IPS DF 19.7 (cell line): ENCODE measurements around the gene VWC2L.

ENCODE experiments used
- DNase-seq: peaks from one replicate; pipeline ENCODE4 v3.0.0-alpha.2; 2013; ENCODE audit warnings: low read depth, low spot score

The VWC2L gene

DNA sequence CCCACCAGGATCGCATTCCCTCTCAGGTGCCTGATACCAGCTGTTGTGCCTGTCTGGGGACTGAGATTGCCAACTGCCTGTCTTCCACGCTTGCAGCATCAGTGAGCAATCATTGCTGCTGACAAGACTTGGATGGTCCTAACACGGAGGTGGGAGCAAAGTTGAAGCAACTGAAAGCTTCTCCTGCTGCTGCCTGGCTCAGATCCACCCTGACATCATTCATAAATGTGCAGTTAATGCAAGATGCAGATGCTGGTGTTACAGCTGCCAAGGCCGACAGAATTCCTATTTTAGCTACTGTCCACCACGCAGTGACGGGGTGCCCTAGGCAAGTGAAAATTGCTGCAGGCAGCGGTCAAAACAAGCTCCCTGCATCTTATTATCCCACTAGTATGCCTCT is 131.4 kb downstream of the VWC2L start:
- no peak for DNase-seq

DNA sequence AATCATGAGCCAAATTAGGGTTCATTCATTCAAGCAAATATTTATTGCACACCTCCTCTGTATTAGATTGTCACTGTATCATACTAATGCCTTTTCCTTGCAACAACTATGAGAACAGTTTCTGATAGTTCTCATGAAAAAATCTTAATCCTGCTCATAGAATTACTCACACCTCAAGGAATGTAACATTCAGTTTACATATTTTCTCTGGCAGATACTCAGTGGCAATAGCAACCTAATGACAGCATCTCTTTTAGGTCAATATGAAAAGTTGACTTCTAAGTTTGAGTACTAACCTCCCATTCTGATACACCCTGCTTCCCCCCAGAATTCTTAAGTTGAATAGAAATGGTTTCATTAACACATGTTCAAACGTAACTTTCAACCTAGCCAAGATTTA is 132.0 kb downstream of the VWC2L start:
- DNase-seq = no peak

DNA sequence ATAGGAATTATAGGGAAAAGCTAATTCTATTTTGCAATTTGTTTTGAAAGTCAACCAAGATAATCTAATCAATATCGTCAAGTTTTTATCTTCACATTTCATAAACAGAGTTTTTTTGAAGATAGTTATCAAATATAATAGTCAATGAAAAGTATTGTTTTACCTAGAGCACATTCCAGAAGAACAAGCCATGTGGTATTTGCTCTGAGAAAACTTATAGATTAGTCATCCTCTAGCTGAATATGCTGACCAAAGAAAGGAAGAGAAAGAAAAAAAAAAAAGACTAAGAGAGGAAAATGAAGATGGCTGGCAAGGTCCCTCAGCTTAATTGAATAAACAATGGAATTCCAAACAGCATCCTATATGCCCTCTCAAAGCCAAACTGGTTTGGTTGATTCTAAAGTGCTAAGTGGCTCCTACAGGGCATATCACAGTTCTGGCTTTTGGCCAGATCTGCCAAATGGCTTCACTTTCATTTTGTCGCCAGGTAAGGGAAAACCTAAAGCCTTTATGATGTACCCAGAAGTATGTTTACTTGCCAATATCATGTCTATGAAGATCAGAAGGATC is 132.6 kb downstream of the VWC2L start:
- no peak for DNase-seq

- no peak for DNase-seq
Measured at GRCh38 chr2:214545898-214546542, 135.2 kb downstream of the VWC2L start.

GRCh38 chr2:214547931-214548330 is 137.1 kb downstream of the VWC2L start:
- no peak for DNase-seq

DNA sequence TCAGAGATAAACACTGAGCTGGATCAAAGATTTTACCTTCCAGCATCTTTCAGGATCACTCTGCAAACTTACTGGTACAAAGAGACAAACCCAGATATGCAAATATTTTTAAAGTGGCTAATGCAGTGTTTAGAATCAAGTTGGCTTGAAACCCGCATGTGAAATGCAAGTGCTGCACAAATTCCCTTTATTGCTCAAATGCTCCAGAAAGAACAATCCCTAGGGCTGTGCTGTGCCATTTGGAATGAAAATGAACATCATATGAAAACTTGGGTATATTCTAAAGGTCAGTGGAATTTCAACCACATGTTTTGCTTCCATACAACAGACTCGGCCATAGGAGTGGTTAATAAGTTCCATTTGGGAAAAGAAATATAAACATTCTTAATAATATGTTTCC is 139.1 kb downstream of the VWC2L start:
- DNase-seq = no peak

DNA sequence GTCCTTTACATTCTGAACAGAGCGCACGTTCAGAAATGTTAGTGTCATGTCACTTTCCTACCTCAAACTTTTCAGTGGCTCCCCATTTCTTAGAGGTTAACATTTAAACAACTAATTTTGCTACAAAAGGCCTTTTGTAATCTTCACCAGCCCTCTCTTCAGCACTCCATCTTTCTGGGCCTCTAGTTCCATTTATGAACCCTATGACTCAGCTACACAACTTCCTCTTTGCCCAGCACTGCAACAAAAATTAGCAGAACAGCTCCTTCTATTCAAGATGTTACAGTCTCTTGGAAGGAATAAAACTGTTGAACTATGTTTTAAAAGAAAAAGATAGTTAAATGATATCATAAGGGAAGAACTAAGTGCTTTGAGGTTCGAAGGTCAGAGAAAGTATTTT is 139.9 kb downstream of the VWC2L start:
- DNase-seq = no peak

- no peak for DNase-seq
Measured at GRCh38 chr2:214557884-214558283, 147.0 kb downstream of the VWC2L start.

GRCh38 chr2:214558341-214558740 is 147.5 kb downstream of the VWC2L start:
- no peak for DNase-seq

- DNase-seq = no peak
Measured at GRCh38 chr2:214560176-214560575, 149.3 kb downstream of the VWC2L start.

DNA sequence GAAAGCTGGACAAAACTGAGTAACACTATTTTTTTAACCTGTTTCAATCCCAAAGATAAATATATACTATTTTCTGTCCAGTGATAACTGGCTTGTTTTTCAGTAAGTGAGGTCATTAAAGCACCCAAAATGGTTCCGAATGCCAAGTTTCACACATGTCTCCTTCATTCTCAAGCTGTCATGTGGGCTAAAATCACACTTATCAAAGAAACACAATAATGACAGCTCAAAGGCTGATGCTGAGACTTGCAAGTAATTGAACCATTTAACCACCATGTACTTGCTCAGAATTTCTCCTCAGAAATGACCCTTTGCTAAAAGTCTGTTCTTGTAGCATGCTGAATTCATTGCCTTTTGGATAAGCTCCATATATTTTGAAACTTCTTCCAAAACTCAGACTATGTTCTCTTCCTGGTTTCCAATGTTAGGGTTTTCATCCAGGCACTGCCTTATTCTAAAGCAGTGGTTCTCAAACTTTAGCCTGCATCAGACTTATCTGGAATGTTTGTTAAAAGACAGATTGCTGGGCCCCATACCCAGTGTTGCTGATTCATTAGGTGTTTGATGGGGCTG is 149.8 kb downstream of the VWC2L start:
- DNase-seq = no peak

GRCh38 chr2:214565246-214565645 is 154.4 kb downstream of the VWC2L start:
- DNase-seq = no peak

GRCh38 chr2:214566457-214566856 is 155.6 kb downstream of the VWC2L start:
- no peak for DNase-seq

DNA sequence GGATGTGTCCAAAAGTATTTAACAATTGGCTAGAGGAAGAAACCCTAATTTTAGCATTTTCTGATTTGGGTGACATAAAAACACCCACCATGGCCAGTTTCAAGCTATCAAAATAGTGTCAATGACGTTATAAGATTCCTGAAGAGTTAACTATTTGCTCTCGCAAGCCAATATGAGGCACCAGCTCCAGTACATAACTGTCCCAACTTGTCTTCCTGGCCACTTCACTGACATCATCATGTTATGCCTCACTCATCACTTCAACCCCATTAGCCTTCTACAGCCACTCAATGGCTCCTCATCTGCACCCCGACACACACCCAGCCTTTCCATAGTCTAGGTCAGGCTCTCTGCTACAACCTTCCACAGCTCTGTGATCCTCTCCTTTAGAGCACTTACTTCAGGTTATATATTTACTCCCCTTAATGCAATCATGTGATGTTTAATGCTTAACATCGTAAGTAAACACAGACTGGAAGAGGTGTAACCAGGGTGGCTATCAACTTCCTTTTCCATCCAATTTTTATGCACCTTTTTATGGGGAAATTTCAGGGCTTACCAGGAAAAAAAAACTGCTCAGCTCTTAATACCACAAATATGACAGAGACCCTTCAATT is 158.7 kb downstream of the VWC2L start:
- DNase-seq = no peak

DNA sequence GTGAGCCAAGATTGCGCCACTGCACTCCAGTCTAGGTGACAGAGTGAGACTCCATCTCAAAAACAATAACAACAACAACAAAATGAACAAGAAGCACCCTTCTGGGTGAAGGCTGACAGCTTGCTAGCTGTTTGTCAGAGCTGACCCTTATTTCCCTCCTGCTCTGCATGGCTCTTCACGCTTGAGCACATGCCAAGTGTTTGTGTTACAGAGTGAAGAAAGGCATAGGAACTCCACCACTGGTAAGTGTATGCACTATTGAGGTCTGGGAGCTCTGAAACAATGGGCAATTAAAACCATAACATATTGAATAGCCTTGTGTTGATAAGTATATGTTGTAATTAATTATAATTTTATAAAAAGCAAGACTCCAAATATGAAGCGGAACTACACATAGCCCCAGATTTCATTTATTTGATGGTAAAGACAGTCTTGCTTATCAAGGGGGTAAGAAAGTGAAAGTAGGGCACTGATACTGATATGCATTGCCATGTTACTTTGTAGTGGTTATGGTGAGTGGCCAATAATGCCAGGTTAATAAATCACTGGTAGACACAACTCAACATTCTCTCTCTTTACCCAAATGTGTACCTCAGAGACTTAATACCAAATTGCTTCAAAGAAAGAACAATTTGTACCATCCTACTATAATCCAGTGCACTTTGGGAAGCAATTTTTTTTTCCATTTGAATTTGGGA is 163.4 kb downstream of the VWC2L start:
- DNase-seq = no peak

- no peak for DNase-seq
Measured at GRCh38 chr2:214575030-214575429, 164.2 kb downstream of the VWC2L start.

- DNase-seq = no peak
Measured at GRCh38 chr2:214575465-214575864, 164.6 kb downstream of the VWC2L start.

DNA sequence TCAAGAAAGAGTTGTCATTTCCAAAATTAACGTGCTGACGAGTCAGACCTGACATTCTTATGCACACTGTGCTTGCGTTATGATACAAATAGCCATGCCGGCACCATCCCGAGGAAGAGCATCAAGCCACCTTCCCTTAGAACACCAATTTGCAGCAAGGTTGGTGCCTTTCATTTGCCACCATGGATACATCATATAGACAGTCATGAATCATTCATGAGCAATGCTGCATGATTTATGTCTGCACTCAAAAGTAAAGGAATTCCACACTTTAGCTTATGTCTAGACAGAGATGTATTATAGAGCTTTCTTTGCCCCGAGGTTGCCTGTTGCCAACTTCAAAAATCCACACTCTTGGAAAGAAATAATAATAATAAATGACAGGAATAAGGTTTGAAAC is 166.9 kb downstream of the VWC2L start:
- DNase-seq = no peak

DNA sequence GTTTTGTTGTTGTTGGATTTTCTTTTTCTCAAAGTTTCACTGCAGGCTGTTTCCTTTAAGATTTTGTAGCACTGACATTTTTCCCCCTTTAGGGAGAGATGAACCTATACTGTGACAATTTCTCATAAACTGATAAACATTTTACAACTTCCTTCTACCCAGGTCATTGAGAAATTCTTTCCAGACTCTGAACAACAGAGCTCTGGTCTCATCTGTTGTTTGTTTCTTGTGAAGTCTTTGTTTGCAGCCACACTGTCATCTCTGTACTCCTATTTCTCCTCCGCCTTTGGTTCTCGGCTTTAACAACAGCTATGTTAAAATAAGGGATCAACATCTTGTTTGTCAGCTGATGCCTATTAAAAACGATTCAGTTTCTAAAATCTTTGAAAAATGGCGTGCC is 167.6 kb downstream of the VWC2L start:
- DNase-seq = no peak

GRCh38 chr2:214579035-214579434 is 168.2 kb downstream of the VWC2L start:
- no peak for DNase-seq

GRCh38 chr2:214587442-214587841 is 176.6 kb downstream of the VWC2L start:
- no peak for DNase-seq

DNA sequence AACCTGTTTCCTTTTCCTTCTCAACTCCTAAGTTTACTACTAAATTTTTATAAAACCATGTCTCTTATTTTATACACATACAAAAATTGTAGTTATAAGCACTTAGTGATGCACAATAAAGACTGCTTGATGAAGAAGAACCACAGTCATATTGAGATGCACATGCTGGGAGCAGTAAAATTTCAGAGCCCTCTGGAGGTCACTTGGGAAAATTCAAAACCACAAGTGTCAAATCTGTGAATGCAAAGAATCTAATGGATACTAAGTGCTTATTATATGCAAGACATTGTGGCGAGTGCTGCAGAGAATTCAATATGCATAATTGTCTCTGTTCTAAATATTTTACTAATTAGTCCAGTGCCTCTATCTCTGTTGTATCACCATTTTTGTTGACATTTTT is 180.5 kb downstream of the VWC2L start:
- DNase-seq = no peak
